Urinary bladder (tissue), 4 donors: ENCODE measurements around the gene MTMR3. TPM values are rescaled to one million over a fixed set of nuclear protein-coding genes. Genes with fewer than 3 reads are reported as not detected.
A peak's percentile ranks its signal among the peaks of the same experiment; 100 is the strongest.
"Not testable (repeated sequence)": the region's sequence is repeated elsewhere in the genome, so short reads cannot be mapped to it uniquely, and the experiment has no call there.

ENCODE experiments used
- DNase-seq: peaks from one replicate; pipeline ENCODE4 v3.0.0-alpha.2; 2015; ENCODE audit errors: extremely low spot score
- H3K27ac ChIP-seq: one replicate; pipeline ENCODE4 v1.5.1; 2013; ENCODE audit warnings: low read depth, mild to moderate bottlenecking, moderate library complexity
- H3K36me3 ChIP-seq: one replicate; pipeline ENCODE4 v1.6.1; 2013; ENCODE audit warnings: mild to moderate bottlenecking, moderate library complexity; ENCODE audit not compliant: insufficient read depth
- H3K4me1 ChIP-seq: one replicate; pipeline ENCODE4 v1.6.1; 2013; ENCODE audit warnings: mild to moderate bottlenecking, moderate library complexity; ENCODE audit not compliant: insufficient read depth
- H3K4me3 ChIP-seq: one replicate; pipeline ENCODE4 v1.5.1; 2013; ENCODE audit warnings: low read depth, low read length
- WGBS: extraction: QIAGEN DNeasy Blood & Tissue Kit; methylation state at CpG from one replicate; pipeline ENCODE4 v1.1.7; 2013; 5-methylcytosine and 5-hydroxymethylcytosine counted together
- polyA plus RNA-seq: library from polyadenylated mRNA; stranded (reverse); fragments of 200-250 nt; gene quantifications from one replicate; pipeline ENCODE4 v1.2.3, GENCODE V29; 2013
- total RNA-seq: library from RNA; depleted of rRNA; stranded (reverse); fragments of >200 nt; gene quantifications from one replicate; pipeline ENCODE4 v1.2.3, GENCODE V29; 2014
- donor health status: healthy with polysubstance abuse.
- donor health status: healthy.

The MTMR3 gene
- total and polyA plus RNA-seq, 2 donors, result 17.8 to 62.7 TPM

DNA sequence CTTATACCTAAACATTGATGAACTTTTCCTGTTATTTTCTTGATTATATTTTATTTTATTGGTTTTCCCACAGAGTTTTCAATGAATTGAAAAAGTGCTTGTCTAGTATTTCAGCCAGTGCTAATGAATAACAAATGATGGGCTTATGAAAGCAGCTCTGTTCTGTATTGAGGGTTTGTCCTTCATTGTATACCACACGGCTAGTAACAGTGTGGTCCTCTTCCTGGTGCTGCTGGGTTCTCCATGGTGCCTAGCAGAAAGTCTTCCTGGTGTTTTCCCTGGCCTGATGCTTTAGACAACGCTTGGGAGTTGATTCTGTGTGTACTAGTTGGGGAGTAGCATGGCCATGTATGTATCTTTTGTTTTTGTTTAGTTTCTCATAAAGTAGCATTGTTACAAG, 89.1 kb downstream of the MTMR3 start:
- WGBS, result 83% methylated on average over 2 of the region's 2 CpGs
- Histone ChIP-seq H3K4me1 (peaks cover 1% of the 10 kb centered on the region), H3K36me3 (peaks cover 1% of the 10 kb centered on the region), H3K27ac (no peak overlapping the region), H3K4me3 (no peak overlapping the region)
- DNase-seq, result no peak

GRCh38 chr22:29973269-29973668, 90.3 kb downstream of the MTMR3 start:
- H3K4me3 ChIP-seq, result no peak overlapping the region
- WGBS, result 89% methylated on average over 4 of the region's 4 CpGs
- peaks cover 1% of the 10 kb centered on the region for H3K4me1 ChIP-seq
- H3K36me3 ChIP-seq, result peaks cover 1% of the 10 kb centered on the region
- H3K27ac ChIP-seq, result no peak overlapping the region
- DNase-seq, result no peak

- not testable (repeated sequence) for H3K4me3 ChIP-seq, DNase-seq, H3K36me3 ChIP-seq, H3K27ac ChIP-seq, H3K4me1 ChIP-seq
- 87% methylated on average over 9 of the region's 9 CpGs for WGBS
Measured at GRCh38 chr22:29973680-29974079, 90.7 kb downstream of the MTMR3 start.

- Histone ChIP-seq H3K4me3 (no peak overlapping the region), H3K36me3 (no peaks in the 10 kb centered on the region), H3K27ac (no peak overlapping the region), H3K4me1 (peaks cover 1% of the 10 kb centered on the region)
- no peak for DNase-seq
- WGBS, result 90% methylated on average over 7 of the region's 7 CpGs
Measured at GRCh38 chr22:29975494-29975893, 92.5 kb downstream of the MTMR3 start.

GRCh38 chr22:29977107-29977506, 94.1 kb downstream of the MTMR3 start:
- Histone ChIP-seq H3K4me1 (peaks cover 1% of the 10 kb centered on the region), H3K4me3 (no peak overlapping the region)
- WGBS, result 95% methylated on average over 3 of the region's 3 CpGs

GRCh38 chr22:29979777-29980321, 96.9 kb downstream of the MTMR3 start:
- Histone ChIP-seq H3K4me1 (peaks cover under 1% of the 10 kb centered on the region), H3K36me3 (no peaks in the 10 kb centered on the region), H3K4me3 (no peak overlapping the region), H3K27ac (no peak overlapping the region)
- WGBS, result 53% methylated on average over 3 of the region's 3 CpGs
- DNase-seq, result no peak

More at GRCh38 chr22:29977107-29977506, 94.1 kb downstream of the MTMR3 start:
- no peak for DNase-seq
- Histone ChIP-seq H3K36me3 (no peaks in the 10 kb centered on the region), H3K27ac (no peak overlapping the region)

DNA sequence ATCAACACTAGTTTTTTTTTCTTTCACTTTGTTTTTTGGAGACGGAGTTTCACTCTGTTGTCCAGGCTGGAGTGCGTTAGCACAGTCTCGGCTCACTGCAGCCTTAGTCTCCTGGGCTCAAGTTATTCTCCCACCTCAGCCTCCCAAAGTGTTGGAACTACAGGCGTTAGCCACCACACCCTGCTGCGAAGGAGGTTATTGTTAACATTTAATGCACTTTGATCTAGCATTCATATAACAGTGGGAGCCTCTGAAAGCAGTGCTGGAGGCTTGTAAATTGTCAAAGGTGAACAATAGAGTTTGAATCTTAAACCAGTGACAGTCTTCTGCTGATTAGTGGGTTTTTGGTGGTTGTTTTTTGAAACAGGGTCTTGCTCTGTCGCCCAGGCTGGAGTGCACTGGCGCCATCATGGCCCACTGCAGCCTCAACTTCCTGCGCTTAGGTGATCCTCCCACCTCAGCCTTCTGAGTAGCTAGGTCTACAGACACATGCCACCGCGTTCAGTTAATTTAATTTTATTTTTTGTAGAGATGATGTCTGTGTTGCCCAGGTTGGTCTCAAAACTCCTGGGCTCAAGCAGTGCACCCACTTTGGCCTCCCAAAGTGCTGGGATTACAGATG, 100.4 kb downstream of the MTMR3 start:
- Histone ChIP-seq H3K4me3 (no peak overlapping the region), H3K27ac (no peak overlapping the region), H3K4me1 (no peaks in the 10 kb centered on the region), H3K36me3 (no peaks in the 10 kb centered on the region)
- DNase-seq, result no peak
- WGBS, result 95% methylated on average over 10 of the region's 10 CpGs

DNA sequence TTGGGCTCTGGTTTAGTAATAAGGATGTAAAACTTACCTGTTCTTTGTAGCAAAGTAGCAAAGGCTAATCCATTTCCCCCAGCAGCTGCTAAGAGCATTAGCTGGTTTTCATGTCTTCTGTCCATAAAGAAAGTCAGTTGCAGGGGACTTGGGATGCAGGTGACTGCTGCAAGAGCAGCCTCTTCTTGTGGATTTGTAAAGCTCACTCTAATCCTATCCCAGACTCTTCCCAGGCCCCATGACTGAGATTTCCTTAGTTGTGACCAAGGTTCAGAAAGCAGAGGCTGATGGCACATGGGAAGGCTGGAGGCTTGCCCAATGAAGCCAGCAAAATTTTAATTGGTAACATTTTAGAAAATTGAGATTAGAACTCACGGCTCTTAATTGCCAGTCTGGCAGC, 102.9 kb downstream of the MTMR3 start:
- Histone ChIP-seq H3K36me3 (no peaks in the 10 kb centered on the region), H3K4me1 (no peaks in the 10 kb centered on the region), H3K4me3 (no peak overlapping the region), H3K27ac (no peak overlapping the region)
- DNase-seq, result no peak
- 71% methylated on average over 1 of the region's 1 CpG for WGBS

DNA sequence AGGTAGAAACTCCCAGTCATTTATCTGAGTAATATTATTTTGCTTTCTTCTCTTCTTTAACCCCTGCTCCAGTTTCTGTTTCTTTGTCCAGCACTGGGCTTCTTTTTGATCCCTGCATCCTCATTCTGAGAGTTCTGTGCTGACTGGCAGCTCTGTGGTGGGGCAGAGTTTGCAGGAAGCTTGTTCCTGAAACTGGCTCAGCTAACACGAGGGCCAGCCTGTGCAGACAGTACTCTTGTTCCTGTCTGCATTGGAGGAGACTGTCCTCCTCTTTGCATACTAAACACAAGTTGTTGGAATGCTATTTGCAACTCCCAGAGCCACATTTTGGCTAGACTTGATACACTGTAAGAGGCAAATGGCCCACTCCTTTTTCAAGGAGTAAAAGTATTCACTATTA, 104.2 kb downstream of the MTMR3 start:
- Histone ChIP-seq H3K4me1 (no peaks in the 10 kb centered on the region), H3K4me3 (no peak overlapping the region), H3K36me3 (no peaks in the 10 kb centered on the region), H3K27ac (no peak overlapping the region)
- no peak for DNase-seq
- WGBS, result 26% methylated on average over 1 of the region's 1 CpG

DNA sequence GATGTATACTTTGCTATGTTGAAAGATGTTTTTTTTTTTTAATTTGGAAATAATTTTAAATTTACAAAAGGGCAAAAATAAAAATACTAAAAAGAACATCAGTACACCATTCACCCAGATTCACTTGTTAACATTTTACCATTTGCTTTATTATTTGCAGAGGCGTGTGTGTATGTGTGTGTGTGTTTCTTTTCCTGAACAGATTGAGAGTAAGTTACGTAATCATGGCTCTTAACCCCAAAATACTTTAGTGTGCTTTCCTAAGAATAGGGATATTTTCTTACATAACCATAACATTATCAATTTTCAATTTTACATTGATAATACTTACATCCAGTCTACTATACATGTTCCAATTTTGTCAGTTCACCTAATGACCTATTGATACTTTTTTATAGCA, 105.7 kb downstream of the MTMR3 start:
- Histone ChIP-seq H3K4me3 (no peak overlapping the region), H3K36me3 (no peaks in the 10 kb centered on the region), H3K4me1 (no peaks in the 10 kb centered on the region), H3K27ac (no peak overlapping the region)
- DNase-seq, result no peak
- 80% methylated on average over 2 of the region's 2 CpGs for WGBS

- no peaks in the 10 kb centered on the region for H3K36me3 ChIP-seq
- WGBS, result 95% methylated on average over 6 of the region's 6 CpGs
- no peak overlapping the region for H3K4me3 ChIP-seq
- no peaks in the 10 kb centered on the region for H3K4me1 ChIP-seq
- DNase-seq, result no peak
- no peak overlapping the region for H3K27ac ChIP-seq
Measured at GRCh38 chr22:29989446-29989845, 106.5 kb downstream of the MTMR3 start.

DNA sequence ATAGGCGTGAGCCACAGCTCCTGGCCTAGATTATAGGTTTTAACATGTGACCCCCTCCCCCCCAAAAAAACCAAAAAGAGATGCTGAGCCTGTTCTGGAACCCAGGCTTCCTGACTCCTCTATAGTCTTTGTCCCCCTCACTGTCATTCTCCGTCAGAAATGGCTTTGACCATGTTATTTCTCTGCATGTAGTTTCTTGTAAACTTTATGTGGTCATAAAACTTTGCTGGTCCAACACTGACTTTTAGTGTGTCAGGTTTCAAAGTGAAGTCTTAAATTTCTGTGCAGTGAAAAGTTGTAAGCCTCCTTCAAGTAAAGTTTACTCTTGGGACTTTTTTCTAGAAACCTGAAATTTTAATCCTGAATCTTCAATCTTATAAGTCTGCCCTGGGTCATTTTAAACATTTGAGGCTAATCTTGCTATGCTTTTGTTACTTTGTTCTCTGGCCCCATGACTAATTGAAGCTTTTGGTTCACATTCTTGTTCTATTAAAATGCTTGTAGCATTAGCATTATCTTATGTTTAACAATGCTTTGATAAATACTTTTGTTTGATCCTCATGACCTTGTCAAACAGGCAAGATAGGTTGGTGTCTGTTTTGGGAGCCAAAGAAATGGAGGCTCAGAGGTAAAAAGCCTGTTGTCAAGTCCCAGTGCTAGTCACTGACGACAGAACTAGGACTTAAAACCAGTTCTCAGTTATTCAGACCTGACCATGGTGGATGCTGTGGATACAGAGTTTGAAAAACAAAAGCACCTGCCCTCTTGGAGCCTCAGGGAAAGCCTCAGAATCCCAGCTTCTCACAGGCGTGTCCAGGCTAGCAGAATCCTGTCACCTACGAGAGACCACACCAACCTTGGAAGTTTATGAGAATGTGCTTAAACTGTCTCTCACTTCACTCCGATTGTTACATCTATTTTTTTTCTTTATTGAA, 109.6 kb downstream of the MTMR3 start:
- Histone ChIP-seq H3K4me1 (peaks cover 2% of the 10 kb centered on the region), H3K36me3 (no peaks in the 10 kb centered on the region), H3K27ac (no peak overlapping the region), H3K4me3 (no peak overlapping the region)
- DNase-seq, result peak; percentile 35
- 76% methylated on average over 6 of the region's 6 CpGs for WGBS

- Histone ChIP-seq H3K27ac (no peak overlapping the region), H3K36me3 (no peaks in the 10 kb centered on the region), H3K4me1 (peaks cover 2% of the 10 kb centered on the region), H3K4me3 (no peak overlapping the region)
- 80% methylated on average over 3 of the region's 3 CpGs for WGBS
- DNase-seq, result no peak
Measured at GRCh38 chr22:29994027-29994715, 111.2 kb downstream of the MTMR3 start.
